Left lobe of liver (tissue), 2 donors: Measurements from ENCODE around the gene PGLYRP2. TPM values are rescaled to one million over a fixed set of nuclear protein-coding genes. Genes with fewer than 3 reads are reported as not detected.

ENCODE experiments used
- ATAC-seq: fragments of 200-7000 bp; cut with Tn5 transposase; one replicate; pipeline ENCODE4 v1.9.1; 2020; ENCODE audit warnings: mild to moderate bottlenecking, moderate library complexity
- DNase-seq: peaks from one replicate; pipeline ENCODE4 v3.0.0-alpha.2; 2020; ENCODE audit warnings: low spot score
- total RNA-seq: library from RNA; stranded (reverse); gene quantifications from one replicate; pipeline ENCODE4 v1.2.1, GENCODE V29; 2021
- donor health status: DM: no; HTN: no; CAD: no; lungs with moderate emphysema.
- donor health status: DM: no; HTN: yes; CAD: no.

The PGLYRP2 gene, protein sequence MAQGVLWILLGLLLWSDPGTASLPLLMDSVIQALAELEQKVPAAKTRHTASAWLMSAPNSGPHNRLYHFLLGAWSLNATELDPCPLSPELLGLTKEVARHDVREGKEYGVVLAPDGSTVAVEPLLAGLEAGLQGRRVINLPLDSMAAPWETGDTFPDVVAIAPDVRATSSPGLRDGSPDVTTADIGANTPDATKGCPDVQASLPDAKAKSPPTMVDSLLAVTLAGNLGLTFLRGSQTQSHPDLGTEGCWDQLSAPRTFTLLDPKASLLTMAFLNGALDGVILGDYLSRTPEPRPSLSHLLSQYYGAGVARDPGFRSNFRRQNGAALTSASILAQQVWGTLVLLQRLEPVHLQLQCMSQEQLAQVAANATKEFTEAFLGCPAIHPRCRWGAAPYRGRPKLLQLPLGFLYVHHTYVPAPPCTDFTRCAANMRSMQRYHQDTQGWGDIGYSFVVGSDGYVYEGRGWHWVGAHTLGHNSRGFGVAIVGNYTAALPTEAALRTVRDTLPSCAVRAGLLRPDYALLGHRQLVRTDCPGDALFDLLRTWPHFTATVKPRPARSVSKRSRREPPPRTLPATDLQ
- total RNA-seq = 65.8 TPM

DNA sequence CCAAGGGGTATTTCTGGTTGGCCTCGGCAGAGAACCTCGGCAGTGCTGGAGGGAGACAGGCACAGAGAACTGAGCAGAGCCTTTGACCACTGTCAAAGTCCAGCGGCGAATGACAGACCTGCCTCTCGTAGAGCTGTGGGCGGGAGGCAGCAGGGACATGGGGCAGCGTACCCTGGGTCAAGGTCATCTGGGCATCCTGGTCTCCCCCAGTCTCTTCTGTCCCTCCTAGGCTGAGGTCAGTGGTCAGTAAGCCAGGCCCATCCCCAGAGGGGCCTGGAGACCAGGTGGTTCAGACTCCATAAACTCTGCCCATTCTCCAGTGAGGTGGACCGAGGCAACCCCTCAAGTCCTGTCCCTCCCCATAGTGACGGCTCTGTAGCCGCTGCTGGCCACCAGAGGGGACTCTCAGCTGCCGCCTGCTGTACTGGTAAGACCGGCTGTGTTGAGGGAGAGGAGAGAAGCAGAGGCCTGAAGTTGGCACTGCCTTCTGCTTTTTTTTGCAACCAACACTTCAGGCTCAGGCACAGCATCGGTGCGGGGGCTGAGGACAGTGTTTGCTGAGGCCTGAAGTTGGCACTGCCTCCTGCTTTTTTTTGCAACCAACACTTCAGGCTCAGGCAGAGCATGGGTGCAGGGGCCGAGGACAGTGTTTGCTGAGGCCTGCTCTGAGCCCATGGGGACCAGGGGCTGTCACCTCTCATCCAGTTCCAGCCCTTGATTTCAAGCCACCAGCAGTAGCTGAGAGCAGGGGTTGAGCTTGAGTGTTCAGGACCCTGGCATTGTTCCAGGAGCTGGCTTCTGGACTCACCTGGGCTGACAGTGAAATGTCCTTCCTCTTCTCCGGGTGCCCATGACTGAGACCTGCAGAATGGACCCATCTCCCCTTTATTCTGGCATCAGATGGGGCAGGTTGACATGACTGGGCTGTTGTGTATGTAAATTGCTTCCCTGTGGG, at the start of gene PGLYRP2:
TSS of gene PGLYRP2 (minus strand) at position 111 of the 955 bp plus-strand sequence. CDS start 130 bp downstream, outside the sequence.
- ATAC-seq (peak; percentile 83), DNase-seq (peak; percentile 88)

GRCh38 chr19:15527705-15528104, 48.4 kb upstream of the PGLYRP2 start:
- no peak for ATAC-seq

DNA sequence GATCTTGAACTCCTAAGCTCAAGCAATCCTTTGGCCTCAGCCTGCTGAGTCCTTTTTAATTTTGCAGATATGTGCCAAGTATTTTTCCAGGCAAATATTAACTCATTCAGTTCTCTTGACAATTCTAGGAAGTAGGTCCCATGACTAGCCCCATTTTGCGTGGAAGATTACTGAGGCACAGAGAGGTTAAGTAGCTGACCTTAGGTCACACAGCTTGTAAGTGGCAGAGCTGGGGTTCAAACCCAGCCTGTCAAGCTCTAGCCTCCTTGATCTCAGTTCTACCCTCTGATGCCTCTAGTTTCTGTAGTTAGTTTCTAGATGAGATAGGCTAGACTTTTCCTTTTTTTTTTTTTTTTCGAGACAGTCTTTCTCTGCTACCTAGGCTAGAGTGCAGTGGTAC, 47.1 kb upstream of the PGLYRP2 start:
- no peak for ATAC-seq
- no peak for DNase-seq

More at GRCh38 chr19:15527705-15528104, 48.4 kb upstream of the PGLYRP2 start:
- DNase-seq = no peak

DNA sequence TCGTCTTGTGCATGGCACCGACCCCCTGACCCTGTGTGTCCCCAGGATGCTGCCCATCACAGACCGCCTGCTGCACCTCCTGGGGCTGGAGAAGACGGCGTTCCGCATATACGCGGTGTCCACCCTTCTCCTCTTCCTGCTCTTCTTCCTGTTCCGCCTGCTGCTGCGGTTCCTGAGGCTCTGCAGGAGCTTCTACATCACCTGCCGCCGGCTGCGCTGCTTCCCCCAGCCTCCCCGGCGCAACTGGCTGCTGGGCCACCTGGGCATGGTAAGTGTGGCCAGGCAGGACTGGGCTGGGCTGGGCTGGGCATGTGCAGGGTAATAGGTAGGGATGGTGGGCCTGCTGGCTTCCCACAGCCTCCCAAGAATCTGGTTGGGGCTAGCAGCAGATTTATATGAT, 46.0 kb upstream of the PGLYRP2 start:
- no peak for DNase-seq
- no peak for ATAC-seq

DNA sequence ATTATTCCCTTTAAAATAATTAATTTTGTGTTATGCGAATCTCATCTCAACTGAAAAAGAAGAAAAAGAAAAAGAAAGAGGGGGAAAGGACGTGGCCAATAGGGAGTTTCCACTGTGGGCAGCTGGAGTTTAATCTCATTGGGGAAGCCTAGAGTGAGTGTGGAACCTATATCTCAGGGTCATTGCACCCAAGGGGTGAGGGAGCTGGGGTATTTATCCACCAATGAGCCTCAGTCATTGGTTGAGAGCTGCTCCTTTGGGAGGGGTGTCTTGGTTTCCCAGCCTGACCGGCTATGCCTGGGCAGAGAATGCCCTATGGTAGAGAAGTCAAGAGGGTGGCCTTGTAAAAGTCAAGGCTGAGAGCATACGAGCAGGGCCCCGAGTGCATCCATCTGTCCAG, 45.5 kb upstream of the PGLYRP2 start:
- DNase-seq = no peak
- no peak for ATAC-seq

DNA sequence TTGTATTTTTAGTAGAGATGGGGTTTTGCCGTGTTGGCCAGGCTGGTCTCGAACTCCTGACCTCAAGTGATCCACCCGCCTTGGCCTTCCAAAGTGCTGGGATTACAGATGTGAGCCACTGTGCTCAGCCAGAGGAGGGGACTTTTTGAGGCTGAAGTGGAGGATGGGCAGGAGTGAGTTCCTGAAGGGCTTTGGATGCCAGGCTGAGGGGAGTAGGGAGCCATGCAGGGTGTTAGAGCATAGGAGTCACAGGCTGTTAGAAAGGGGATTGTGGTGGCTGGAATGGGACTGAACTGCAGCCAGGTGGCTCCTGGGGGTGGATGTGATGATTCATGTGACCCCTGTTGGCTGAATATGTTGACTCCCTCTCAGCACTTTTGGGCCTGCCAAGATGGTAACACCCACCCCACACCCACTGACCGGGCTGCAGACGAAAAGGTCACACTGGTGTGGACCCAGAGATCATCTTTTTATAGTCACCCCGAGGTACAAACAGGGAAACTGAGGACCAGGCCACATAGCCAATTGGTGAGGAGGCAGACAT, 40.2 kb upstream of the PGLYRP2 start:
- no peak for ATAC-seq

GRCh38 chr19:15517778-15518177, 38.5 kb upstream of the PGLYRP2 start:
- DNase-seq (no peak), ATAC-seq (no peak)

More for the DNA sequence above, 40.2 kb upstream of the PGLYRP2 start:
- no peak for DNase-seq

DNA sequence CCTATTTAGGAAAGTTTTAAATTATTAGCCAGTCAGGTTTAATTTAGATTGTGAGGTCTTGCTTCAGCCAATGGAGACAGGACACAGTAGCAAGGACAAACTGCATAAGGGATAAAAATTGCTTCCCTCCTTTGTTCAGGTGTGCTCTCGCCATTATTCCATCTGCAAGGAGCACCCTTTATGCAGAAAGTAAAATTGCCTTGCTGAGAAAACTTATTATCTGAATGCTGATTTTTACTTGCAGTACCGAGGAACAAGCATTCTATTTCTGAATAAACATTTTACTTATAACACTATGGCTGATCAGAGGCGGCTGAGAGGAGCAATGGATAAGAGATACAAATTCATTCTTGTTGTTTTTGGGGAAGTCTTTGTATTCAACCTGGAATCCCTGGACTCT, 37.1 kb upstream of the PGLYRP2 start:
- DNase-seq = no peak
- ATAC-seq = no peak

DNA sequence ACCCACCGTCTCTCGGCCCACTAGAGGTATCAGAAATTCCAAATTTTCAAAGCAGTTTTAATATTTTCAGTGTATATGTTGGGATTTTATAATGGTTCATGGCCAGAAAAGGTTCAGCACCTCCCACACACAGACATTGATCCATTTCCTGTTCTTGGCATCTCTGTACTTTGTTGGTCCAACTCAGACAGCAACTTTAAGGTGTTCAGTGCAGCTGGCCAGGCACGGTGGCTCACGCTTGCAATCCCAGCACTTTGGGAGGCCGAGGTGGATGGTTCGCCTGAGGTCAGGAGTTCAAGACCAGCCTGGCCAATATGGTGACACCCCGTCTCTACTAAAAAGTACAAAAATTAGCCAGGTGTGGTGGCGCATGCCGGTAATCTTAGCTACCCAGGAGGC, 35.9 kb upstream of the PGLYRP2 start:
- ATAC-seq = peak; percentile 79
- peak; percentile 59 for DNase-seq

DNA sequence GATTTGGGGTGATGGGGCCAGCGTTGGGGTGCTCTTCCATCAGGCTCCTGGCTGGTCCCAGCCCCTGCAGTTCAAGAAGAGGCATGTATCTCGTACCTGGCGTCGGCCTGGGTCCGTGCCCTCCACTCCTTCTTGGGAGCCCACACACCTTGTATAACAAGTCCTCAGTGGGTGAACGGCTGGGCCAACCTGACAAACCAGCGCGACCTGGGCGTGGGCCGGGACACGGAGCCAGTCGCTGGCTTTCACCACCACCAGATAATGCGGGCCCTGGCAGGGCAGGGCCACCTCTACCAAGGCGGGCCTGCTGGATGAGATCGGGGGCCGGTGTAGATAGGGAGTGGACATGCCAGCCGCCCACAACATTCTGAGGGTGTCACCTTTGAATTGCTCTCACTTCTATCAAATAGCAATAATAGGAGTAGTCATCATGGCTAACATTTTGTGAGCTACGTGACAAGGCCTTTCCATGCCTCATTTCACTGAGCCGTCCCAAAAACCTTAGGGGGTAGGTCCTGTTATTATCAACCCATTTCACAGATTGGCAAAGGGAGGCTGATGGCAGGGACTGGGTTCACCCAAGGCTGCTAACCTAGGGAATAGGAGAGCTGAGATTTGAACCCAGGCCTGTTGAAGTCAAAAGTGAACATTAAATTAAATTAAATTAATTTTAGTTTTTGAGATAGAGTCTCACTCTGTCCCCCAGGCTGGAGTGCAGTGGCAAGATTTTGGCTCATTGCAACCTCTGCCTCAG, 32.5 kb upstream of the PGLYRP2 start:
- ATAC-seq (no peak), DNase-seq (no peak)

- DNase-seq (no peak), ATAC-seq (peak; percentile 30)
Observed at GRCh38 chr19:15508035-15508710, 28.9 kb upstream of the PGLYRP2 start, which contains the start of gene CYP4F22. TSS of gene CYP4F22 (plus strand) at chr19:15508525. CDS start at chr19:15525337, 16,812 bp downstream.

DNA sequence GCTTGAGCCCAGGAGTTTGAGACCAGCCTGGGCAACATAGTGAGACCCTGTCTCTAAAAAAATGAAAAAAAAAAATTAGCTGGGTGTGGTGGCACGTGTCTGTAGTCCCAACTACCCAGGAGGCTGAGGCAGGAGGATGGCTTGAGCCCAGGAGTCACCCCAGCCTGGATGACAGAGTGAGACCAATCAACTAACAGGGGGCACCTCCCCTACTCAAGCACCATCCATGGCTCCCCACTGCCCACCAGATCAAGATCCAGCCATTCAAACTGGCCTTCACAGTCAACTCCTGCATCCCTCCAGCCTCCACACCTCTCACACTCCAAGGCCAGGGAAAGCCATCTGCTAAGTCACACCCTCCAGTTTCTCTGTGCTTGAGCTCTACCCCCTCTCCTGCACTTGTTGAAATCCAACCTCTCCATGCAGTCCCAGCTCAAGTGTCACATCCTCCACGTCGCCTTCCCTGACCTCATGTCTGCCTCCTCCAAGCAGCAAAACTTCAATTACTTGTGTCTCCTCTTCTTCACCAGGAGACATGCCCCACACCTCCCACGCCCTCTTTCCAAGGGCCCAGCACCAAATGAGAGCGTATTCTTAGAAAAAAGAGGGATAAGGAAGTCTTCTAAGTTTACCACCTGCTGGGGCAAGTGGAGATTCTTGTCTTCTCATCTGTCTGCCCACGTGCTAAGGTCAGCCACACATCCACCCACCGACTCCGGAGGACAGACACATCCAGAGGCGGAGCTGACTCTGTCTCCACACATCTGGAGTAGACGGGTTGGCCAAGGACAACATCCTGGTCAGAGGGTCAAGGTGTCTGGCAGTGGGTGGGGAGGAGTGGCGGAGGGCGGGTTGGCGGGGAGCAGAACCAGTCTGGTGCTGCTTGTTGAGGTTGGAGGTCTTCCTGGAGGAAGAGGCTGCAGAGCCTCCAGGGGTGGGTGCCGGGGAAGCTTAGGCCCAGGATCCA, 28.1 kb upstream of the PGLYRP2 start:
- ATAC-seq (no peak), DNase-seq (no peak)

GRCh38 chr19:15506074-15506571, 26.8 kb upstream of the PGLYRP2 start:
- DNase-seq (peak; percentile 90), ATAC-seq (peak; percentile 84)

GRCh38 chr19:15502264-15502663, 23.0 kb upstream of the PGLYRP2 start:
- DNase-seq (no peak), ATAC-seq (no peak)

- ATAC-seq = no peak
Observed at GRCh38 chr19:15501596-15501995, 22.3 kb upstream of the PGLYRP2 start.

GRCh38 chr19:15498910-15499309, 19.6 kb upstream of the PGLYRP2 start:
- ATAC-seq = peak; percentile 91
- DNase-seq = peak; percentile 82

More at GRCh38 chr19:15501596-15501995, 22.3 kb upstream of the PGLYRP2 start:
- DNase-seq = no peak

- ATAC-seq (peak; percentile 68), DNase-seq (peak; percentile 80)
Observed at GRCh38 chr19:15498156-15498858, 19.0 kb upstream of the PGLYRP2 start.
